ENCODE data around the gene ANKRD27.

Gene ANKRD27

GRCh38 chr19:32651729-32652140, 23.2 kb downstream of the ANKRD27 start:
- no peak for DNase-seq

DNA sequence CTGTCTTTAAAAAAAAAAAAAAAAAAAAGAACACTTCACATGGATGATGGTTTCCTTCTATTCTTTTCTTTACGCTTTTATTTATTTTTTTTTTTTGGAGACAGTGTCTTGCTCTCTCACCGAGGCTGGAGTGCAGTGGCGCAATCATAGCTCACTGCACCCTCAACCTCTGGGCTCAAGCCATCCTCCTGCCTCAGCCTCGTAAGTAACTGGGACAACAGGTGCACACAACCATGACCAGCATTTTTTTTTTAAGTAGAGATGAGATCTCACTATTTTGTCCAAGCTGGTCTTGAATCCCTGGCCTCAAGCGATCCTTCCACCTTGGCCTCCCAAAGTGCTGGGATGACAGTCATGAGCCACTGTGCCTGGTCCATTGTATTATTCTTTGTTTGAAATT, 24.3 kb downstream of the ANKRD27 start:
- no peak for DNase-seq

GRCh38 chr19:32649751-32650150, 25.2 kb downstream of the ANKRD27 start:
- no peak for DNase-seq

DNA sequence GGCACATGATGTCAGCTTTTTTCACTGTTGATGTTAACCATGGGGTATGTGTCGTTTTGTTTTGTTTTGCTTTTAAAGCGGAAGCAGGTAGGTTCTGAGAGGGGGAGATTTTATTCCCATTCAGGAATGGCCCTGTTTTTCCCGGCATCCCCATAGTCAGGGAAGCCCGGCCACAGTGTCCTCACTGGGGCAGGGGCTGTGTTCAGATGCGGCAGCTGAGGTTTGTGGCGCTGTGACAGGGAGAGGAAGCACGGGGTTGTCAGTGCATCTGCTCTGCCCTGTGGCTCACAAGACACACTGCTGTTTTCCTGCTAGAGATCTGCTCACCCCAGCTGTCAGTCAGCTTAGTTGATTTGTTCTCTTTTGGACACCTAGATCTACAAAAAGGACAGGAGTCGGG, 27.6 kb downstream of the ANKRD27 start:
- no peak for DNase-seq

- no peak for DNase-seq
Observed at GRCh38 chr19:32646556-32646955, 28.4 kb downstream of the ANKRD27 start.

- no peak for DNase-seq
Observed at GRCh38 chr19:32642771-32643170, 32.2 kb downstream of the ANKRD27 start.

- DNase-seq: no peak
Observed at GRCh38 chr19:32638625-32639024, 36.4 kb downstream of the ANKRD27 start.

DNA sequence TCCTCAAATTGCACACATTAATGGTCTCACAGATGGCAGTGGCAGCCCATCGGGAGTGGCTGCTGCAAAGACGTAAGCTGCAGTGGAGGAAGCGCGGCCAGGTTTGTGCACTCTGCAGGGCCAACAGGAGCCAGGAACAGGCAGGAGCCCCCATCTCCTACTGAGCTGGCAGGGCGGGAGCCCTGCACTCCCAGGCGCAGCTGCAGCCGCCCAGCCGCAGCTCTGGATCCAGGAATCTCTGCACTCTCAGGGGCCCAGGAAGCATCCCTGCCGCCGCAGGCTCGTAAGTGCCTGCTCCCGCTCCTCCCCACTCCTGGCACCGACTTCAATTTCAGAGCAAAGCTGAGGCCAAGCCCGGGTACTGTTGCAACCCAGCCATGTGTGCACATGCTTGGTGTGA, 37.5 kb downstream of the ANKRD27 start:
- no peak for DNase-seq

GRCh38 chr19:32631381-32631780, 43.6 kb downstream of the ANKRD27 start:
- no peak for DNase-seq

GRCh38 chr19:32630338-32630737, 44.6 kb downstream of the ANKRD27 start:
- DNase-seq: no peak

DNA sequence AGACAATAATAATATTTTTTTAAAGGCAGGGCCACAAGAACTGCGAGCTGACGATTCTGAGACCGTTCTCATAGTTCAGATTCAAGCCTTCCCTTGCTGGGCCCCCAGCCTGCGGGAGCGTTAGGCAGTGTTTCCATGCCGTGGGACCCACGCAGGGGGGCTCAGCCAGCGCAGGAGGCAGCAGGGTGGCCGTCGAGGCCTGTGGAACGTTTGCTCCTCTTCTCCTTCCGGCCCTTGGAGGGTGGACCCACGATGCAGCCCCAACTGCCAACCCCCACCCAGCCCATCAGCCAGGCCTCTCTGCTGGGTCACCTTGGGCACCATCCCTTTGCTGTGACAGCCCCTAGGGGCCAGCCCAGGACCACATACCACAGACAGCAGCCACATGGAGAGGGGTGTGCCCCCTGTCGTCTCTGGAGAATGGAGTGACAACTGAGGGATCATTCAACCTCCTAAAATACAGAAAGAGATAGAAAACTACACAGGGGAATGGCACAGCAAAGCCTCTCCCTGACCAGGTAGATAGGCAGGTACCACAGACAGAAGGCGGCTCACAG, 47.2 kb downstream of the ANKRD27 start:
- no peak for DNase-seq

- DNase-seq: no peak
Observed at GRCh38 chr19:32626969-32627368, 48.0 kb downstream of the ANKRD27 start.

DNA sequence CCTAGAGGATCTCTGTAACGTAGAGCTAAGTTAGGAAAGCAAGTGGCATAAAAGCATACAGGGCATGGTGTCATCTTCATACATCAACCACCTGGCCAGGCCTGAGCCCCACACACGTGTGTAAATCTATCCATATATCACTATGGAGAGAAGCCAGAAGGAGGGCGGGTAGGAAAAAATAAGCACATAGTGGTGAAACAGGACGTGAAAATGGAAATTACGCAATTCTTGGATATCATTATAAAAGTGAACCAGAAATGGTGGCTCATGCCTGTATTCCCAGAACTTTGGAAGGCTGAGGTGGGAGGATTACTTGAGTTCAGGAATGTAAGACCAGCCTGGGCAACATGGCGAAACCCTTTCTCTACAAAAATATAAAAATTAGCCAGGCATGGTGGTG, 50.6 kb downstream of the ANKRD27 start:
- no peak for DNase-seq

DNA sequence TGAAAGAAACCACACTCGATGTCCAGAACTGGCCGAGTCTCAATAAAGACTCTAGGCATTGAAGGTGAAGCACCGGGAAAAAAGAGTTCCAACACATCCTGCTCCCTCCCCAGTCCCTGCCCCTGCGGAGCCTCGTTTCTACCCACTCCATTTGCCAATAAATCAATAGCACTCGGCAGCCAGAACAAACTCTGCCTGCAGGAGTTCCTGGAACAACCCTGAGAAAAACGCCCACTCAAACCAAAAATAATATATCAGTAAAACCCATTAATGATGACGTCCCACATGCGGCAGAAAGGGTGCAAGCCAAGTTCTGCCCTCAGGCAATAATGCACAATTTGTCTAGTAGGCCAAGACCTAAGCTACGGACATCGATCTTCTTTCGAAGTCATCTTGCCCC, 53.0 kb downstream of the ANKRD27 start:
- no peak for DNase-seq

DNA sequence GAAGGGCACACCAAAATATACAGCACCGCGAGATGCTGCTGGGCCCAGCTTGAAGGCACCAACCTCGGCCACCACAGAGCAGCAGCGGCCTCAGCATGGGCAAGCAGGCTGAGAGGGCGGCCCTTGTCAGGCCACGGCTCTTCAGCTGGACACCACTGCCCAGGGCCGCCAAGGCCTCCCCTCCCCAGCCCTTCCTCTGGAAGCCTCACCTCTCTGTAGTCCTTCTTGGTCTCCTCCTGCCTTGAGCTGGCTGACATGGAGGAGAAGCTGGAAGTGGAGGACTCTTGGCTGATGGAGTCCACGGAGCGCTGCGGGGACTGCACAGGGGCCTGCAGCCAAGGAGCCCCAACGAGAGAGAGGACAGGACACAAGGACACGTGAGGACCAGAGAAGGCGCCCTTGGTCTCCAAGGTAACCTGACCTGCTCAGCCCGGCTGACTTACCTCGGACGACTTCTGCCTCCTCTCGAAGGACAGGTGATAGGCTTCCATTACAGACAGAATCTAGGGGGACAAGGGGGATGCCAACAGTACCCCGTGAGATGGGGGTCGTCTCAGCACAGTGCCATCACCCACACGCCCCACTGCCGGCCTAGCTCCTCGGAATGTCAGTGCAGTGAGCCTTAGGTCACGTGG, 55.8 kb downstream of the ANKRD27 start:
- DNase-seq: no peak

GRCh38 chr19:32615569-32615968, 59.4 kb downstream of the ANKRD27 start:
- no peak for DNase-seq

DNA sequence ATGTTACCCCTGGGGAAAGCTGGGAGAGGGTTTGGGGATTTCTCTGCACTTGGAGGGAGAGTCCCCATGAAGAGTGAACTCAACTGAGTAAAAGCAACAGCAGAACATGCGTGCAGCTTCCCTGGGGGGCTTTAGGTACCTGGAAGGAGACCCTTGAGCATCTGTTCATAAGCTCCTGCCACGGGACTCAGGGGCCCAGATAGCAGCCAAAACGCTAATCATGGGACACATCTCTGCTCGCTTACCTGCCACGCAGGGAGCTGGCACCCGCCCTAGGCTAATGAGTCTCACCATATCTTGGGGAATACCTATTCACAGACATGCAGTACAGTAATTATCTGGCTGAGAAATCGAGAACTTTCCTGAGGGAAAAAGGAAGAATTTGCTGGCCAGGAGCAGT, 60.1 kb downstream of the ANKRD27 start:
- no peak for DNase-seq

GRCh38 chr19:32613008-32613407, 62.0 kb downstream of the ANKRD27 start:
- no peak for DNase-seq

DNA sequence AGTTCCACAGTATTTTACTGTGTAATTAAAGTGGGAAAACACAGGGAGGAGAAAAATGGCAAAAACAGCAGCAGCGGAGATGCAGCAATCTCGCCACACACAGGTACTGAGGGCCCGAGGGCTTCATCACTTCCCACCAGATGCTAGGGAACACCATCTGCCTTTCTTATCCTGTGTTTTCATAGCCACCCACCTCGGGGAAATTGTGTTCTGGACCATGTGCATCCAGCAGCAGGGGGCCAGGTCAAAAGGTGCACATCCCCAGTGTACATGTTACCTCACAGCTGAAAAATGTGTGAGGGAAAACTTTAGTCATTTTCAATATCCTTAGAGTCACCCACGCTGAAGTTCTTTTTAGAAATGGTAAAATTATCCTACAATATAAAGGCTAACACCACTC, 63.8 kb downstream of the ANKRD27 start:
- DNase-seq: no peak

DNA sequence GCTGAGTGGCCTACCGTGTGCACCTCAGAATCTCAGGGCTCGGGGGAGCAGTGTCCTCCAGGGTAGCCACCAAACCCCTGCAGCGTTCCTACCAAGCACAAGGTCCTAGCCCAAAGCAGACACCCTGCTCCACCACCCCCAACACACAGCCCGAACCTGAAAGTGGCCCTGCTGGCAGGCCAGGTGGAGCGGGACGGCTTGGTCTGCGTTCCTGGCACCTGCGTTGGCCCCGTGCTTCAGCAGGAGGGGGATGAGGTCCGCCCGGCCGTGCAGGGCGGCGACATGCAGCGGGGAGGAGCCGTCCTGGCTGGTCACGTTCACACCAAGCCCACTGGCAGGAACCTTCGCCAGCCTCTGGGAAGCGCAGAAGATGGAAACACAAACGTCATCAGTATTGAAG, 67.5 kb downstream of the ANKRD27 start:
- DNase-seq: no peak

DNA sequence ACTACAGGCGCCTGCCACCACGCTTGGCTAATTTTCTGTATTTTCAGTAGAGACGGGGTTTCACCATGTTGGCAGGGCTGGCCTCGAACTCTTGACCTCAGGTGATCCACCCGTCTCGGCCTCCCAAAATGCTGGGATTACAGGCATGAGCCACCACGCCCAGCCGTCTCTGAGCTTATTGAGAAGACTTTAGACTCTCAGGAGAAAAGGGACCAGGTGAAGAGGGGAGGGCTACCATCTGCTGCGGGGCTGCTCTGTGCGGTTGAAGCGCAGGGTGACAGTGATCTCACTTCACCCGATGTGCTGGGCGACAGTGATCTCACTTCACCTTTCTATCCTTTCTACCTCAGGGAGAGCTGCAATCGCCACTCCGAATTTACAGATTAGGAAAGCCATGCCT, 68.7 kb downstream of the ANKRD27 start:
- no peak for DNase-seq

- no peak for DNase-seq
Observed at GRCh38 chr19:32605544-32605943, 69.4 kb downstream of the ANKRD27 start.

- DNase-seq: no peak
Observed at GRCh38 chr19:32603961-32604360, 71.0 kb downstream of the ANKRD27 start.

- no peak for DNase-seq
Observed at GRCh38 chr19:32599736-32600157, 75.2 kb downstream of the ANKRD27 start.

GRCh38 chr19:32599258-32599657, 75.7 kb downstream of the ANKRD27 start:
- DNase-seq: no peak
